HG03521 (cell line): ENCODE measurements around the gene FHOD1.

ENCODE experiments used
- ATAC-seq: cut with Tn5 transposase; IDR thresholded peaks from one replicate; pipeline ENCODE4 v1.9.1; 2021; ENCODE audit warnings: mild to moderate bottlenecking, moderate library complexity; ENCODE audit not compliant: unreplicated experiment

Gene FHOD1

GRCh38 chr16:67277999-67278772 is 30.9 kb upstream of the FHOD1 start:
- no peak for ATAC-seq

- ATAC-seq, result no peak
Measured at GRCh38 chr16:67277294-67277998, 30.2 kb upstream of the FHOD1 start.

GRCh38 chr16:67275321-67275720 is 28.0 kb upstream of the FHOD1 start:
- ATAC-seq, result no peak

GRCh38 chr16:67271446-67271845 is 24.2 kb upstream of the FHOD1 start:
- ATAC-seq, result no peak

- no peak for ATAC-seq
Measured at GRCh38 chr16:67270931-67271338, 23.7 kb upstream of the FHOD1 start.

GRCh38 chr16:67269766-67270165 is 22.5 kb upstream of the FHOD1 start:
- ATAC-seq, result no peak

- ATAC-seq, result no peak
Measured at GRCh38 chr16:67268136-67268579, 20.9 kb upstream of the FHOD1 start.

- no peak for ATAC-seq
Measured at GRCh38 chr16:67265834-67266233, 18.6 kb upstream of the FHOD1 start.

GRCh38 chr16:67264866-67265265 is 17.6 kb upstream of the FHOD1 start:
- ATAC-seq, result no peak

GRCh38 chr16:67264277-67264676 is 17.0 kb upstream of the FHOD1 start:
- ATAC-seq, result no peak

- no peak for ATAC-seq
Measured at GRCh38 chr16:67263201-67263600, 15.9 kb upstream of the FHOD1 start.

- no peak for ATAC-seq
Measured at GRCh38 chr16:67260426-67261063, 13.3 kb upstream of the FHOD1 start.

GRCh38 chr16:67259705-67260104 is 12.4 kb upstream of the FHOD1 start:
- no peak for ATAC-seq

- no peak for ATAC-seq
Measured at GRCh38 chr16:67258161-67258835, 11.0 kb upstream of the FHOD1 start.

GRCh38 chr16:67257486-67258160 is 10.3 kb upstream of the FHOD1 start:
- ATAC-seq, result no peak

- ATAC-seq, result no peak
Measured at GRCh38 chr16:67256701-67257230, 9.5 kb upstream of the FHOD1 start.

- no peak for ATAC-seq
Measured at GRCh38 chr16:67255553-67256221, 8.4 kb upstream of the FHOD1 start.

GRCh38 chr16:67254801-67255552 is 7.7 kb upstream of the FHOD1 start:
- no peak for ATAC-seq
